SK-N-SH (cell line): Measurements from ENCODE around the gene MLLT10. TPM values are rescaled to one million over a fixed set of nuclear protein-coding genes. Genes with fewer than 3 reads are reported as not detected.

ENCODE experiments used
- CTCF ChIA-PET: fragments of 300-600, 350-600 bp; formaldehyde crosslinking; extraction: SDS; loops from one replicate; lab custom pipeline; 2021; lab: Yijun Ruan, JAX
- POLR2A ChIA-PET: fragments of 350-600 bp; sonication (Branson Sonifier 250); formaldehyde crosslinking; extraction: SDS; loops from one replicate; lab custom pipeline; 2020; ENCODE audit warnings: antibody characterized with exemption, inconsistent platforms; lab: Yijun Ruan, JAX
- DNase-seq: peaks from one replicate; pipeline ENCODE4 v3.0.0; 2012
- H2AFZ ChIP-seq: fragments of 200-600 bp; sonication (generic); 2 replicates; pipeline ENCODE4 v1.8.1; 2016; ENCODE audit warnings: antibody characterized with exemption, mild to moderate bottlenecking, low read depth
- H3F3A ChIP-seq: fragments of 200-600 bp; sonication (generic); replicated peaks from 2 replicates; pipeline ENCODE3; 2016; ENCODE audit warnings: antibody characterized with exemption, mild to moderate bottlenecking; ENCODE audit not compliant: insufficient read depth
- H3K27ac ChIP-seq, 2 experiments: fragments of 200-500 bp in 1 of 2; fragments of 200-600 bp in 1 of 2; sonication (Bioruptor generic) in 1 of 2; sonication (generic), shearing (Covaris generic) in 1 of 2; 2 replicates each; pipeline versions ENCODE4 v1.5.1 to v1.6.1; 2014 to 2016; ENCODE audit warnings: low read depth in 2 of 2, inconsistent platforms in 1 of 2, low read length in 1 of 2, mild to moderate bottlenecking in 1 of 2, mixed read lengths in 1 of 2
- H3K27me3 ChIP-seq: fragments of 200-600 bp; sonication (generic), shearing (Covaris generic); 2 replicates; pipeline ENCODE4 v1.6.1; 2016; ENCODE audit warnings: mixed run types; ENCODE audit not compliant: insufficient read depth
- H3K36me3 ChIP-seq, 2 experiments: fragments of 200-500 bp in 1 of 2; fragments of 200-600 bp in 1 of 2; sonication (Bioruptor generic) in 1 of 2; sonication (generic) in 1 of 2; replicated peaks in 1 of 2; 2 replicates each; pipeline versions ENCODE3 to v1.5.1; 2014 to 2016; ENCODE audit warnings: low read length in 1 of 2, mild to moderate bottlenecking in 1 of 2; ENCODE audit not compliant: insufficient read depth in 2 of 2, control insufficient read depth in 1 of 2
- H3K4me1 ChIP-seq, 2 experiments: fragments of 200-500 bp in 1 of 2; fragments of 200-600 bp in 1 of 2; sonication (Bioruptor generic) in 1 of 2; sonication (generic), shearing (Covaris generic) in 1 of 2; 2 replicates each; pipeline versions ENCODE4 v1.5.1 to v1.6.1; 2014 to 2016; ENCODE audit warnings: low read depth in 1 of 2, low read length in 1 of 2, mixed run types in 1 of 2; ENCODE audit not compliant: insufficient read depth in 2 of 2, control insufficient read depth in 1 of 2
- H3K4me2 ChIP-seq: fragments of 200-600 bp; sonication (generic), shearing (Covaris generic); 2 replicates; pipeline ENCODE4 v1.6.1; 2017; ENCODE audit warnings: mixed run types
- H3K4me3 ChIP-seq, 2 experiments: fragments of 200-500 bp in 1 of 2; fragments of 200-600 bp in 1 of 2; sonication (Bioruptor generic) in 1 of 2; sonication (generic), shearing (Covaris generic) in 1 of 2; 2 replicates each; pipeline versions ENCODE4 v1.5.1 to v1.8.1; 2014 to 2016; ENCODE audit warnings: low read depth in 2 of 2, inconsistent platforms in 1 of 2, low read length in 1 of 2, mild to moderate bottlenecking in 1 of 2, mixed read lengths in 1 of 2, moderate library complexity in 1 of 2
- H3K79me2 ChIP-seq: fragments of 200-600 bp; sonication (generic); 2 replicates; pipeline ENCODE4 v1.8.1; 2017; ENCODE audit warnings: mild to moderate bottlenecking; ENCODE audit not compliant: insufficient read depth
- H3K9ac ChIP-seq: fragments of 200-600 bp; sonication (generic); 2 replicates; pipeline ENCODE4 v1.6.1; 2017; ENCODE audit warnings: mixed run types
- H3K9me2 ChIP-seq: fragments of 200-600 bp; sonication (generic); 2 replicates; pipeline ENCODE4 v1.6.1; 2017; ENCODE audit warnings: mixed run types
- H3K9me3 ChIP-seq: fragments of 200-600 bp; sonication (generic); 2 replicates; pipeline ENCODE4 v1.6.1; 2017; ENCODE audit warnings: mixed run types, mild to moderate bottlenecking, moderate library complexity
- H4K20me1 ChIP-seq: fragments of 200-600 bp; sonication (generic); 2 replicates; pipeline ENCODE4 v1.6.1; 2017; ENCODE audit warnings: mild to moderate bottlenecking, mixed run types; ENCODE audit not compliant: insufficient read depth
- CHD2 ChIP-seq: fragments of 150-350 bp; IDR thresholded peaks from 2 replicates; pipeline ENCODE4 v1.6.1; 2018; ENCODE audit warnings: low read length; ENCODE audit not compliant: partially characterized antibody
- EZH2phosphoT487 ChIP-seq: fragments of 200-600 bp; sonication (generic); IDR thresholded peaks from 2 replicates; pipeline ENCODE4 v1.6.1; 2017; ENCODE audit warnings: low read depth, mixed run types, mild to moderate bottlenecking, antibody characterized with exemption, moderate library complexity, borderline replicate concordance
- FOSL2 ChIP-seq: IDR thresholded peaks from 2 replicates; pipeline ENCODE4 v1.4.0; 2012; ENCODE audit warnings: low read depth, mild to moderate bottlenecking, moderate library complexity, borderline replicate concordance
- GABPA ChIP-seq: IDR thresholded peaks from 2 replicates; pipeline ENCODE4 v1.4.0; 2012; ENCODE audit warnings: low read depth, mild to moderate bottlenecking
- GATA2 ChIP-seq: sonication (generic); formaldehyde crosslinking; IDR thresholded peaks from 2 replicates; pipeline ENCODE4 v1.5.0; 2020; ENCODE audit warnings: mild to moderate bottlenecking, missing genetic modification reagents
- MXI1 ChIP-seq: IDR thresholded peaks from 2 replicates; pipeline ENCODE4 v1.6.1; 2012; ENCODE audit warnings: mild to moderate bottlenecking, low read depth, low read length, improper control_type of control experiment
- NFIC ChIP-seq: IDR thresholded peaks from 2 replicates; pipeline ENCODE4 v1.4.0; 2012; ENCODE audit warnings: borderline replicate concordance
- NRF1 ChIP-seq: IDR thresholded peaks from 2 replicates; pipeline ENCODE4 v1.6.1; 2012; ENCODE audit warnings: low read depth, mild to moderate bottlenecking, low read length
- POLR2AphosphoS5 ChIP-seq: IDR thresholded peaks from 2 replicates; pipeline ENCODE4 v1.6.1; 2012; ENCODE audit warnings: low read depth, low read length
- RAD21 ChIP-seq: IDR thresholded peaks from 2 replicates; pipeline ENCODE4 v1.6.1; 2012; ENCODE audit warnings: mild to moderate bottlenecking, low read length
- RXRA ChIP-seq: IDR thresholded peaks from 2 replicates; pipeline ENCODE4 v1.4.0; 2012; ENCODE audit warnings: low read depth, mild to moderate bottlenecking, borderline replicate concordance
- SIN3A ChIP-seq: IDR thresholded peaks from 2 replicates; pipeline ENCODE4 v1.6.1; 2012; ENCODE audit warnings: low read depth, mild to moderate bottlenecking, low read length, moderate library complexity, borderline replicate concordance
- TEAD4 ChIP-seq: IDR thresholded peaks from 2 replicates; pipeline ENCODE4 v1.4.0; 2012; ENCODE audit warnings: mild to moderate bottlenecking, borderline replicate concordance; ENCODE audit not compliant: insufficient read depth
- USF2 ChIP-seq: fragments of 150-350 bp; IDR thresholded peaks from 2 replicates; pipeline ENCODE4 v1.6.1; 2017; ENCODE audit warnings: antibody characterized with exemption, low read length, low read depth, borderline replicate concordance
- YY1 ChIP-seq: IDR thresholded peaks from 2 replicates; pipeline ENCODE4 v1.4.0; 2012; ENCODE audit warnings: low read depth, mild to moderate bottlenecking
- ZBTB33 ChIP-seq: IDR thresholded peaks from 2 replicates; pipeline ENCODE4 v1.4.0; 2012; ENCODE audit warnings: low read depth, borderline replicate concordance
- WGBS: methylation state at CpG from one replicate; pipeline ENCODE4 v1.1.6; 2017; ENCODE audit warnings: low lambda C conversion rate; 5-methylcytosine and 5-hydroxymethylcytosine counted together
- polyA plus RNA-seq, 3 experiments: library from polyadenylated mRNA; depleted of rRNA; stranded (reverse); fragments of >200 nt; gene quantifications; 2 replicates each; pipeline ENCODE4 v1.2.3, GENCODE V29; 2012
- TF ChIP-seq, protein P1 (sequence below): IDR thresholded peaks from 2 replicates; pipeline ENCODE4 v1.4.0; 2012; ENCODE audit warnings: low read depth, borderline replicate concordance
- TF ChIP-seq, protein P2 (sequence below): fragments of 200-600 bp; sonication (generic); IDR thresholded peaks from 2 replicates; pipeline ENCODE4 v1.6.1; 2017; ENCODE audit warnings: antibody characterized with exemption, mild to moderate bottlenecking, moderate library complexity

MLLT10 gene
- polyA plus RNA-seq, 1 of the 3 experiments (the other 2 are of a cell fraction) = 26.0 TPM

DNA sequence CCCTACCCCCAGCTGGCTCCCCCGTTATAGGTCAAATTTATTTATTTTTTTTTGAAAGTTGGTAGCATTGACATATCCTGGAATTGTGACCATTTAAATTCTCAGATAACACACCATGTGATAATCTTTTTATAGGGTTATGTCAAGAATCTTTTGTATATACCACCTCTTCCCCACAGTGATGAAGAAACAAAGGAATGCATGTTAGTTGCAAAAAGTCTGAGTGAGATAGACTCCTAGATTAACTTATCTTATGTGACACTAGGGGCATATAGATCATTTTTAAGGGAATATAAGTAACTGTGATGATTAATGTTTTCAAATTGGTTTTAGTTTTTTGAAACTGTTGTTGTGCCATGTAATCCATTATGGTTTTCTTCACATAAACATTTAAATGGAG, 68.3 kb downstream of the MLLT10 start:
- 0 out of 2 replicates have a peak, but pooled peaks cover 7% of the 10 kb centered on the region for H4K20me1 ChIP-seq
- H3K36me3 ChIP-seq = peaks cover 5 to 12% of the 10 kb centered on the region in 2 experiments
- 95% methylated on average over 1 of the region's 1 CpG for WGBS
- no peak overlapping the region for H3K4me2 ChIP-seq
- H3K27ac ChIP-seq = no peak overlapping the region
- no peaks in the 10 kb centered on the region for H3K9me3 ChIP-seq
- H3K27me3 ChIP-seq = no peaks in the 10 kb centered on the region
- H3K4me1 ChIP-seq = no peaks in the 10 kb centered on the region; a peak in 1 of 4 replicates
- H3K9me2 ChIP-seq = no peaks in the 10 kb centered on the region
- DNase-seq = no peak
- TF ChIP-seq CHD2 (no peak), ZBTB33 (no peak), RAD21 (no peak), MXI1 (no peak), GABPA (no peak), USF2 (no peak), RXRA (no peak), NFIC (no peak), GATA2 (CRISPR knock-in tag) (no peak)
- TF ChIP-seq, protein P1, sequence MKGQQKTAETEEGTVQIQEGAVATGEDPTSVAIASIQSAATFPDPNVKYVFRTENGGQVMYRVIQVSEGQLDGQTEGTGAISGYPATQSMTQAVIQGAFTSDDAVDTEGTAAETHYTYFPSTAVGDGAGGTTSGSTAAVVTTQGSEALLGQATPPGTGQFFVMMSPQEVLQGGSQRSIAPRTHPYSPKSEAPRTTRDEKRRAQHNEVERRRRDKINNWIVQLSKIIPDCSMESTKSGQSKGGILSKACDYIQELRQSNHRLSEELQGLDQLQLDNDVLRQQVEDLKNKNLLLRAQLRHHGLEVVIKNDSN = no peak
- peaks cover 91% of the 10 kb centered on the region for H3K79me2 ChIP-seq
- CTCF ChIA-PET = interaction anchor here (0.6 kb wide), 1 partner anchor 743 kb away, joined by 3 read pairs; no protein-coding TSS in a partner anchor
- H2AFZ ChIP-seq = no peak overlapping the region
- POLR2A ChIA-PET = no interaction called here
- no peak overlapping the region for H3K9ac ChIP-seq
- no peak overlapping the region for H3K4me3 ChIP-seq
- peaks cover 7% of the 10 kb centered on the region for H3F3A ChIP-seq

DNA sequence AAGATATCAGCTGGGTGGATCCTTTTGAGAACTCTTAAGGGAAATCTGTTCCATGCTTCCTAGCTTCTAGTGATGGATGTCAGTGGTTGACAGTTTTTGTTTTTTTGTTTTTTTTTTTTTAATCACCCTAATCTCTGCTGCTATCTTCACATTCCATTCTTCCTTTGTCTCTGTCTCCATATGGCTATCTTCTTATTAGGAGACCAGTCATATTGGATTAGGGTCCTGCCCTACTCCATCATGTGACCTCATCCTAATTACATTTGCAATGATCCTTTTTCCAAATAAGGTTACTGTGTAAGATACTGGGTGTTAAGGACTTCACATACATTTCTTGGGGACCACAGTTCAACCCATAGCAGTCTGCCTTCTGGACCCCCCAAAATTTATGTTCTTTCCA, 69.7 kb downstream of the MLLT10 start:
- Histone ChIP-seq H3K27me3 (no peaks in the 10 kb centered on the region), H3K27ac (no peak overlapping the region), H3K9me2 (no peaks in the 10 kb centered on the region), H3K4me2 (no peak overlapping the region), H3K4me1 (no peaks in the 10 kb centered on the region; a peak in 1 of 4 replicates), H3K9me3 (peaks cover 12% of the 10 kb centered on the region), H3F3A (peaks cover 7% of the 10 kb centered on the region), H3K9ac (no peak overlapping the region), H2AFZ (no peak overlapping the region), H3K79me2 (peaks cover 91% of the 10 kb centered on the region), H4K20me1 (0 out of 2 replicates have a peak, but pooled peaks cover 7% of the 10 kb centered on the region), H3K36me3 (peaks cover 8 to 26% of the 10 kb centered on the region in 2 experiments), H3K4me3 (no peak overlapping the region)
- CTCF ChIA-PET = no interaction called here
- TF ChIP-seq POLR2AphosphoS5 (no peak), GABPA (no peak), GATA2 (CRISPR knock-in tag) (no peak), YY1 (no peak), CHD2 (no peak), FOSL2 (no peak), TEAD4 (no peak), EZH2phosphoT487 (no peak), NRF1 (no peak), SIN3A (no peak)
- TF ChIP-seq, protein P2, sequence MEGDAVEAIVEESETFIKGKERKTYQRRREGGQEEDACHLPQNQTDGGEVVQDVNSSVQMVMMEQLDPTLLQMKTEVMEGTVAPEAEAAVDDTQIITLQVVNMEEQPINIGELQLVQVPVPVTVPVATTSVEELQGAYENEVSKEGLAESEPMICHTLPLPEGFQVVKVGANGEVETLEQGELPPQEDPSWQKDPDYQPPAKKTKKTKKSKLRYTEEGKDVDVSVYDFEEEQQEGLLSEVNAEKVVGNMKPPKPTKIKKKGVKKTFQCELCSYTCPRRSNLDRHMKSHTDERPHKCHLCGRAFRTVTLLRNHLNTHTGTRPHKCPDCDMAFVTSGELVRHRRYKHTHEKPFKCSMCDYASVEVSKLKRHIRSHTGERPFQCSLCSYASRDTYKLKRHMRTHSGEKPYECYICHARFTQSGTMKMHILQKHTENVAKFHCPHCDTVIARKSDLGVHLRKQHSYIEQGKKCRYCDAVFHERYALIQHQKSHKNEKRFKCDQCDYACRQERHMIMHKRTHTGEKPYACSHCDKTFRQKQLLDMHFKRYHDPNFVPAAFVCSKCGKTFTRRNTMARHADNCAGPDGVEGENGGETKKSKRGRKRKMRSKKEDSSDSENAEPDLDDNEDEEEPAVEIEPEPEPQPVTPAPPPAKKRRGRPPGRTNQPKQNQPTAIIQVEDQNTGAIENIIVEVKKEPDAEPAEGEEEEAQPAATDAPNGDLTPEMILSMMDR = no peak
- DNase-seq = no peak
- POLR2A ChIA-PET = interaction anchor here (0.6 kb wide), 1 partner anchor 19 kb away, joined by 3 read pairs; no protein-coding TSS in a partner anchor
